Activated CD4-positive, alpha-beta T cell treated with anti-CD3 and anti-CD28 coated beads for 36 hours (primary cell): ENCODE data around the gene SLC22A17. TPM values are rescaled to one million over a fixed set of nuclear protein-coding genes. Genes with fewer than 3 reads are reported as not detected.
"Not testable (repeated sequence)": the region's sequence is repeated elsewhere in the genome, so short reads cannot be mapped to it uniquely, and the experiment has no call there.

Source experiments
- ATAC-seq: fragments of 200-7000 bp; cut with Tn5 transposase; one replicate; pipeline ENCODE4 v1.10.0; 2021; ENCODE audit warnings: mild to moderate bottlenecking, moderate library complexity
- CTCF ChIA-PET: fragments of 350-600 bp; sonication (Branson Sonifier 250); formaldehyde crosslinking; loops from one replicate; lab custom pipeline; 2021; ENCODE audit warnings: antibody characterized with exemption; lab: Charles Lee
- POLR2A ChIA-PET: fragments of 350-600 bp; sonication (Branson Sonifier 250); formaldehyde crosslinking; loops from one replicate; lab custom pipeline; 2021; ENCODE audit warnings: antibody characterized with exemption, inconsistent platforms; lab: Charles Lee
- DNase-seq: peaks from one replicate; pipeline ENCODE4 v3.0.0-alpha.2; 2020
- H3K27ac Mint-ChIP-seq: one replicate; pipeline ENCODE4 v1.8.0; 2021; ENCODE audit warnings: mixed read lengths
- H3K27me3 Mint-ChIP-seq: one replicate; pipeline ENCODE4 v1.8.0; 2021; ENCODE audit warnings: mixed read lengths
- H3K36me3 Mint-ChIP-seq: one replicate; pipeline ENCODE4 v1.8.0; 2021; ENCODE audit warnings: low read depth, mixed read lengths
- H3K4me1 Mint-ChIP-seq: one replicate; pipeline ENCODE4 v1.8.0; 2021; ENCODE audit warnings: mixed read lengths
- H3K4me3 Mint-ChIP-seq: one replicate; pipeline ENCODE4 v1.8.0; 2021; ENCODE audit warnings: mild to moderate bottlenecking, moderate library complexity, mixed read lengths
- H3K9me3 Mint-ChIP-seq: one replicate; pipeline ENCODE4 v1.8.0; 2021; ENCODE audit warnings: low read depth, mixed read lengths
- intact Hi-C, 2 experiments: fragments of 100-400 bp; cut with DNase I in 1 of 2; cut with micrococcal nuclease in 1 of 2; formaldehyde crosslinking; loops; one replicate each; pipeline versions ENCODE4 v1.14.2 to v1.15.1; 2022 to 2024; cut with DNase I, micrococcal nuclease
- total RNA-seq, 2 experiments: library from RNA; stranded (reverse); gene quantifications; one replicate each; pipeline ENCODE4 v1.2.3, GENCODE V29; 2021

Gene SLC22A17
- total RNA-seq = 1 to 10 TPM; 4.7 to 5.3 TPM

DNA sequence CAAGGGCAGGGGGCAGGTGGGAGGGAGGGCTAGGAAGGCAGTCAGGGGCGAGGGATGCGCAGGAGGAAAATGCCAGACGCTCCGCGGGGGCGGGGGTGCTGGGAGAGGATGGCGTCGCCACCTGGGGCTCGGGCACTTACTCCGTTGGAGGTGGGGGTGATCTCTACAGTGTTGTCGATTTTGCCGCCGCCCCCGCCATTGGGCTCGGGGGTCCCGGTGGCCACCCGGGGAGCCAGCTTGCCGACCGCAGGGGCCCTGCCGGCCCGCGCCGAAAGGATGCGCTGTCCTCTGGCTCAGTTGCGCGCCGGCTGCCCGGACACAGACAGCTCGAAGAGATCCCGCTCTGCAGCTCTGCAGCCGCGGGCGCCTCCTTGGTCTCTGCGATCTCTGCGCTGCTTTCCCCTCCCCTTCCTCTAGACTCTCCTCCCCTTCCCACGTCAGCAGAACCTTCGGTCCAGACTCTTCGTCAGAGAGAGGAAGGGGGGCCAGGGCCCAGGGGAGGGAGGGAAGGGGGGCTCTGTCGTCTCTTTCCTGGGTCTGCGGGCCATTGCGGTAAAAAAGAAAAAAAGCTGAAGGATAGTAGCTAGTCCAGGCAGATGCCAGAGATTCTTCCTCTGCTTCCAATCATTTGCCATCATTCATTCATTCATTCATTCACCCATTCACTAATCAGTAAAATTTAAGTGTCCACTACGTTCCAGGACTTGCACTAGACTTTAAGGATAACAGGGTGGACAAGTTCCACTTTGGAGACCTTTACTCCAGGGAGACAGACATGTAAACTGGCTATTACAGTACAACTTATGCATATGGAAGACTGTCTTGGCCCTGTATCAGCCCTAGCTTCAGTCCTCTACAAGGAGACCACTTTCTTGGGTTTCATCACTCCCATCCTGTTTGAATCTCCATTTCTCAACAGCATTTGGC lies at the start of gene SLC22A17:
SLC22A17 (minus strand) TSS at position 382 of the 927 bp plus-strand sequence.
- peak; percentile 96 for ATAC-seq
- intact Hi-C loops = no loop called here
- POLR2A ChIA-PET = interaction anchor here (0.6 to 1.6 kb wide), 2 partner anchors 27 to 204 kb away, joined by 3 to 4 read pairs; no protein-coding TSS in a partner anchor

DNA sequence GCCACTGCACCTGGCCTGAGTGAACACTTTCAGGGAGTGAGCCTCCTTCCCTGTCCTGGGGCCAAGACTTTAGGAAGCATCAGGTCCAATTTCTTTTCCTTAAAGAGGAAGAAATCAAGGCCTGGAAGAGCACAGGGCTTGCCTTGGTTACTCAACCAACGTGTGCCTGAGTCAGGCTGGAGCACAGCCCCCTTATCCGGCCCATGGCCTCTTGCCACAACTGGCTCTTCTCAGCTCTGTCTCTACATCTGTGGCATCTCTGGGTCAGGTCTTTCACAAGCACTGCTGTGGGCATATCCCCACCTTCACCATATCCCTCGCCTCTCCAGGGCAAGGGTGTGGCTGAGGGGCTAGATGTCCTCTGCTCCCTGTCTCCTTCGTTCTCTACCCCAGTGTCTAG lies 48.6 kb upstream of the SLC22A17 start:
- H3K27ac Mint-ChIP-seq = no peak overlapping the region
- CTCF ChIA-PET = no interaction called here
- peaks cover 3% of the 10 kb centered on the region for H3K27me3 Mint-ChIP-seq

More for the DNA sequence above, at the start of gene SLC22A17:
- no peaks in the 10 kb centered on the region for H3K36me3 Mint-ChIP-seq
- peaks cover 34% of the 10 kb centered on the region for H3K27me3 Mint-ChIP-seq
- peak; percentile 77 for DNase-seq
- no peak within 1 kb of the TSS for H3K27ac Mint-ChIP-seq
- no peaks in the 10 kb centered on the region for H3K9me3 Mint-ChIP-seq
- H3K4me1 Mint-ChIP-seq = peaks cover 8% of the 10 kb centered on the region
- H3K4me3 Mint-ChIP-seq = peak within 1 kb of the TSS; percentile 68
- CTCF ChIA-PET = interaction anchor here (1.0 to 1.4 kb wide), 5 partner anchors 20 to 33 kb away, joined by 3 to 7 read pairs (median 4); no protein-coding TSS in a partner anchor

DNA sequence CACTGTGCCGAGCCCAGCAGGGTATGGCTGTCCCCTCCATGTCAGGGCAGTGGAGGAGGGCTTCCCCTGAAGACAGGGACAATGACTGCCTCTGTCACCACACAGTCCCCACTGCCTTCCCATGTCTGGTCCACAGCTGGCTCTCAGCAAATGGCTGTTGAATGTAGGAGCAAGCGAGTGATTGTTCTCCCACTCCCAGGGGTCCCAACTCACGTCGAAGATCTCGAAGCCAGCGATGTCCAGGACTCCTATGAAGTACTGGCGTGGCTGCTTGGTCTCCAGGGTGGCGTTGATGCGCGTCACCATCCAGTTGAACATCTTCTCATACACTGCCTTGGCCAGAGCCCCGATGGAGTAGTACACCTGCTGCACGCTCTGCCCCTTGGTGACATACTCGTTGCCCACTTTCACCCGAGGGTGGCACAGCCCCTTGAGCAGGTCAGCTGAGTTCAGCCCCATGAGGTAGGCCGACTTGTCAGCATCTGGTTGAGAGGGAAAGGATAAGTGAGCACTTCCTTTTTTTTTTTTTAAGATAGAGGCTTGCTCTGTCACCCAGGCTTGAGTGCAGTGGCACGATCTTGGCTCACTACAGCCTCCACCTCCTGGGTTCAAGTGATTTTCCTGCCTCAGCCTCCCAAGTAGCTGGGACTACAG lies 47.9 kb upstream of the SLC22A17 start:
- H3K9me3 Mint-ChIP-seq, H3K36me3 Mint-ChIP-seq, DNase-seq, POLR2A ChIA-PET, ATAC-seq, H3K4me3 Mint-ChIP-seq, H3K27me3 Mint-ChIP-seq, H3K4me1 Mint-ChIP-seq, H3K27ac Mint-ChIP-seq, intact Hi-C loops, CTCF ChIA-PET: not testable (repeated sequence)

More for the DNA sequence above, 48.6 kb upstream of the SLC22A17 start:
- Mint-ChIP-seq H3K9me3 (no peaks in the 10 kb centered on the region), H3K4me1 (no peaks in the 10 kb centered on the region), H3K4me3 (no peak overlapping the region), H3K36me3 (no peaks in the 10 kb centered on the region)
- POLR2A ChIA-PET = no interaction called here
- no peak for ATAC-seq
- intact Hi-C loops = no loop called here
- no peak for DNase-seq

DNA sequence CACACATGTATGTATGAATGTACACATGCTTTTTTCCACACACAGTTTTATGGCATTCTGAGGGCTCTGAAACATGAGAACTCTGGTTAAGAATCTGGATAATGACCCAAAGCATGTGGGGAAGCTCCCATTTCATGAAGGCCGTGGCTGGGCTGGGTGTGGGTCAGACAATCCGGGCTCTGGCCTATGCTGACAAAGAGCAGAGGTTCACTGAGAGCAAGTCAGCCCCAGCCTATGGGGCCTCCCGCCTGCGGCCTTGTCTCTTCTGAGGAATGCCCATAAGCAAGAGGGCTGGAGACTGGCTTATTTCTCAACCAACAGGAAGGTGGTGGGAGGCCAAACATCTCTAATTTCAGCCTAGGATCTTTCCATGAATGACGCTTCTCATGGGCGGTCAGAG lies 46.9 kb upstream of the SLC22A17 start:
- Mint-ChIP-seq H3K36me3 (no peaks in the 10 kb centered on the region), H3K9me3 (no peaks in the 10 kb centered on the region), H3K27me3 (no peaks in the 10 kb centered on the region), H3K4me3 (no peak overlapping the region), H3K27ac (no peak overlapping the region), H3K4me1 (no peaks in the 10 kb centered on the region)
- intact Hi-C loops = no loop called here
- DNase-seq (no peak), ATAC-seq (no peak)
- POLR2A ChIA-PET = no interaction called here
- CTCF ChIA-PET = no interaction called here

DNA sequence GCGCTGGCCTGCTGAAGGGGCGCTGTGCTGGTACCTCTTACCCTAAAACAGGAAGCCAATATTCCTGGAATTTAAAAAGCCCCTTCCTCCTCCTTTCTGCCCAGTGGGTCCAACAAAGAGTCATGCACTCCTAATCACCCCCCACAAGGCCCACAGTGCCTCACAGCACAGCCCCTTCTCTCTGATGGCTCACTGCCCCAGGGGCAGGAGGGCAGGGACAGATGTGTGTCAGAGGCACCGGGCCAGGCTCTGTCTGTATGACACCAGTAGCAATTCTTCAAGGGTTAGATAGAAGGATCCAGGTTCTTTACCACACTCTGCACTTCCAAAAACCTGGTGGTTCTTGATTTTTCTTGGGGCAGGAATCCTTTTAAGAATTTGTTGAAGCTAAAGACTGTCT lies 46.4 kb upstream of the SLC22A17 start:
- CTCF ChIA-PET = no interaction called here
- no peaks in the 10 kb centered on the region for H3K4me1 Mint-ChIP-seq
- no peak overlapping the region for H3K27ac Mint-ChIP-seq
- DNase-seq (no peak), ATAC-seq (no peak)
- no peak overlapping the region for H3K4me3 Mint-ChIP-seq
- no peaks in the 10 kb centered on the region for H3K27me3 Mint-ChIP-seq
- H3K36me3 Mint-ChIP-seq = no peaks in the 10 kb centered on the region
- POLR2A ChIA-PET = no interaction called here
- no peaks in the 10 kb centered on the region for H3K9me3 Mint-ChIP-seq
- intact Hi-C loops = no loop called here

DNA sequence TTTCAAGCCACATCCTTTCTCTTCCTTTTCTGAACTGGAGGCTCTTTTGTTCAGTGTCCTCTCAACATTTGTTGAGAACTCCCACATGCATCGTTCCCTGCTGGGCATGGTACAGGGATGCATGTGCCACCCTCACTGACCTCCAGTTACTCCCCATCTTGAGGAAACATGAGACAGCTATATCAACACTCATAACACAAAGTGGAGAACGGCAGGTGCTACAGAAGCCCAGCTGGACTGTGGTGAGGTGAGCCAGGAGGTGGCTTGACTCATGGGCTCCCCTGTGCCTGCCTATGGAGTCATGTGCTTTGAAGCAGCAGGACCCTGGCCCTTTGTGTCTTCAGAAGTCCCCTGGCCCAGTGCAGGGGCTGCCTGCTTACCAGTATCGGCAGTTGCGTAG lies 45.7 kb upstream of the SLC22A17 start:
- Mint-ChIP-seq H3K4me3 (no peak overlapping the region), H3K36me3 (no peaks in the 10 kb centered on the region), H3K9me3 (no peaks in the 10 kb centered on the region), H3K27ac (no peak overlapping the region), H3K27me3 (no peaks in the 10 kb centered on the region), H3K4me1 (no peaks in the 10 kb centered on the region)
- ChIA-PET CTCF (no interaction called here), POLR2A (no interaction called here)
- no peak for DNase-seq
- ATAC-seq = no peak
- intact Hi-C loops = no loop called here

DNA sequence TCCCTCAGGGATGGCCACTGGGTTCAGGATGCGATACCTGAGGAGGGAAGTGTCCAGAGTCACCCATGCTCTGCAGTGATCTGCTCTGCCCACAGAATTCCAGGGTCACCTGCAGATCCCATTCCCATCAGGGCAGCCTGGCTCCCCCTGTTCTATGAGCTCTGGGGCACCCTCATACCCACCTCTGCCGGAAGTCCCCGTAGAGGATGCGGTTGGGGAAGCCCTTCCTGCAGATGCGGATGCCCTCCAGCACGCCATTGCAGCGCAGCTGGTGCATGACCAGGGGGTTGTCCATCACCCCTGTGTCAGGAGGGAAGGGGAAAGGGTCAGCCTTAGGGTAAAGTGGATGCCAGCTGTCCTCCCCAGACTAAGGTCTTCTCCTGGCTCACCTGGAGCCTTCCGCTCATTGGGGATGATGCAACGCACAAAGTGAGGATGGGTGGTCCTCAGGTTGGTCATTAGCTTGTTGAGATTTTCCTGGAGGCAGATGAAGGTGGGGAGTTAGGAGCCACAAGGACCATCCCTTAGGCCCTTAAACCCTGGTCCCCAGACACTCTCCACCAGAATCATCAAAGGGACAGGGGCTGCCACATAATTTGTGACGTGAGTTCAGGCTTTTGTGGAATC lies 44.2 kb upstream of the SLC22A17 start:
- Mint-ChIP-seq H3K4me1 (no peaks in the 10 kb centered on the region), H3K4me3 (no peak overlapping the region), H3K27ac (no peak overlapping the region), H3K9me3 (no peaks in the 10 kb centered on the region), H3K36me3 (no peaks in the 10 kb centered on the region), H3K27me3 (no peaks in the 10 kb centered on the region)
- intact Hi-C loops = no loop called here
- ChIA-PET POLR2A (no interaction called here), CTCF (interaction anchor here (0.6 to 0.9 kb wide), 4 partner anchors 14 to 735 kb away, joined by 3 to 4 read pairs (median 3); no protein-coding TSS in a partner anchor)
- DNase-seq (no peak), ATAC-seq (no peak)

DNA sequence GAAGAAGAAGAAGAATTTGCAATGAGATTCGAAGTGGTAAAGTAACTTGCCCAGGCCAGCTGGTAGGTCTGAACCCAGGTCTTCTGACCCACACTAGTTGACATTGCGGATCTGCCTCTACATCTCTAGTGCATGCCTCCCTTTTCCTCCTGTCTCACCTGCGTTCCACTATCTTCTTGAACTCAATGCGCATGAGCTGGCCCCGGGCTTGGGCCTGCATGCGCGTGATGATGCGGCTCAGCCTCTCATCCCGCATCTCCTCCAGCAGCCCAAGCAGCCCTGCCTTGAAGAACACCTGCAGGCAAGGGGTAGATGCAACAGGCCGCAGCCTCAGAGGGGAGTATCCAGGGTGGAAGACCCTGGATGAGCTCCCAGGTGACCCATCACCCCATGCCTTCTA lies 43.4 kb upstream of the SLC22A17 start:
- no peak overlapping the region for H3K4me3 Mint-ChIP-seq
- ChIA-PET POLR2A (no interaction called here), CTCF (no interaction called here)
- no peak overlapping the region for H3K27ac Mint-ChIP-seq
- no peaks in the 10 kb centered on the region for H3K9me3 Mint-ChIP-seq
- H3K27me3 Mint-ChIP-seq = no peaks in the 10 kb centered on the region
- no peaks in the 10 kb centered on the region for H3K36me3 Mint-ChIP-seq
- ATAC-seq (no peak), DNase-seq (no peak)
- no peaks in the 10 kb centered on the region for H3K4me1 Mint-ChIP-seq
- intact Hi-C loops = no loop called here

DNA sequence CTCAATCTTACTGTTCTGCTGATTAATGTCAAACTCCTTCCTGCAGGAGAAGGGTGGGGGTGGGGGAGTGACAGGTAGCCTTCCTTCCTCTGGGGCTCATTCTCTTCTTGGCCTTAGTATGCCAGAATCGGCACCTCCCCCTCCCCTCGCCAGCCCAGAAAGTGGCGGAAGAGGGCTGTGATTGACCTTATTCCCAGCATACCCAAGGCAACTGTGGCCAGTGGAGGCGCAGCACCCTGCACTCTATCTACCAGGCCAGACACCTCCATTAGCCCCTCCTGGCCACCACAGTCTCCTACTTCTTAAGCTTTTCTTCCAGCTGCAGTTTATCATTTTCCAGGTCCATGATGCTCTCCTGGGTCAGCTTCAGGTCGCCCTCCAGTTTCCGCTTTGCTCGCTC lies 39.9 kb upstream of the SLC22A17 start:
- Mint-ChIP-seq H3K4me1 (no peaks in the 10 kb centered on the region), H3K36me3 (no peaks in the 10 kb centered on the region), H3K27ac (no peak overlapping the region), H3K27me3 (no peaks in the 10 kb centered on the region), H3K4me3 (no peak overlapping the region), H3K9me3 (no peaks in the 10 kb centered on the region)
- ChIA-PET CTCF (interaction anchor here (0.7 to 1.3 kb wide), 3 partner anchors 24 to 59 kb away, joined by 3 to 4 read pairs (median 3); no protein-coding TSS in a partner anchor), POLR2A (no interaction called here)
- no peak for DNase-seq
- ATAC-seq = no peak
- intact Hi-C loops = no loop called here

DNA sequence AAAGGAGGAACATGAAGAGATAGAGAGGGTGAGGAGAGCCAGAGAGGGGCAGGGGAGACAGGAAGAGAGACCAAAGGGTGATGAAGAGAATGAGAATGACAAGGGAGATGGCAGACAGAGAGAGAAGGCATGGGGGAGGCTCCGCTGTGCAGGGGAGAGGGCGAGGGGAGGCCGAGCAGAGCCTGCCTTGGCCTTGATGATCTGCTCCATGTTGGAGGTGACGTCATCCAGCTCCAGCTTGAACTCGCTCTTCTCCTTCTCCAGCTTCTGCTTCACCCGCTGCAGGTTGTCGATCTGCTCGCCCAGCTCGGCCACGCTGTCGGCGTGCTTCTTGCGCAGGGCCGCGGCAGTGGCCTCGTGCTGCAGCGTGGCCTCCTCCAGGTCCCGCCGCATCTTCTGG lies 37.2 kb upstream of the SLC22A17 start:
- intact Hi-C loops, DNase-seq, H3K9me3 Mint-ChIP-seq, POLR2A ChIA-PET, H3K27me3 Mint-ChIP-seq, H3K36me3 Mint-ChIP-seq, H3K4me1 Mint-ChIP-seq, H3K27ac Mint-ChIP-seq, ATAC-seq, H3K4me3 Mint-ChIP-seq: not testable (repeated sequence)
- CTCF ChIA-PET = interaction anchor here (0.8 kb wide), 1 partner anchor 10 kb away, joined by 3 read pairs; no protein-coding TSS in a partner anchor

DNA sequence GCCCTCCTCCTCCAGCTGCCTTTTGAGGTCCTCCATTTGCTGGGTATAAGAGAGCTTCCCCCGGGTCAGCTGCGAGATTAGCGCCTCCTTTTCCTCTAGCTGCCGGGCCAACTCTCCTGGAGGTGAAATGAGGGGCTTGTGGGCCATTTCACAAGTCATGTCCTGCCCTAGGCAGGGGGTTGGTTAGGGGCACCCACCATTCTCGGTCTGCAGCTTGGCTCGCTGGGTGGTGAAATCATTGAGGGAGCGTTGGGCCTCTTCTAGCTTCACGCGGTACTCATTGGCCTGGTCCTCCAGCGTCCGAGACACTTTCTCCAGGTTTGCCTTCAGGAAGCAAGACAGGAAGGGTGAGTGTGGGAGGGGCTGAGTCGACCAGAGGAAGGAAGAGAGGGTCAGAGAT lies 36.7 kb upstream of the SLC22A17 start:
- no peak for ATAC-seq
- Mint-ChIP-seq H3K27me3 (no peaks in the 10 kb centered on the region), H3K4me3 (no peak overlapping the region), H3K4me1 (no peaks in the 10 kb centered on the region), H3K36me3 (no peaks in the 10 kb centered on the region), H3K9me3 (no peaks in the 10 kb centered on the region), H3K27ac (no peak overlapping the region)
- DNase-seq = no peak
- intact Hi-C loops = no loop called here
- ChIA-PET POLR2A (no interaction called here), CTCF (no interaction called here)
